Dendritic cell treated with granulocyte-macrophage colony-stimulating factor and Interleukin-4, amounts not matched to agents 40 ng/mL and 50 ng/mL, for 4 days (primary cell): ENCODE results near the gene C4orf50.
"Not testable (repeated sequence)": the region's sequence is repeated elsewhere in the genome, so short reads cannot be mapped to it uniquely, and the experiment has no call there.

Source experiments
- H3K27ac Mint-ChIP-seq: one replicate; pipeline ENCODE4 v1.8.0; 2022; ENCODE audit warnings: mild to moderate bottlenecking, mixed read lengths
- H3K27me3 Mint-ChIP-seq: one replicate; pipeline ENCODE4 v1.8.0; 2022; ENCODE audit warnings: mild to moderate bottlenecking, mixed read lengths
- H3K36me3 Mint-ChIP-seq: one replicate; pipeline ENCODE4 v1.8.0; 2022; ENCODE audit warnings: low read depth, mixed read lengths
- H3K4me1 Mint-ChIP-seq: one replicate; pipeline ENCODE4 v1.8.0; 2022; ENCODE audit warnings: low read depth, mixed read lengths
- H3K4me3 Mint-ChIP-seq: one replicate; pipeline ENCODE4 v1.8.0; 2022; ENCODE audit warnings: mild to moderate bottlenecking, moderate library complexity, mixed read lengths
- H3K9me3 Mint-ChIP-seq: one replicate; pipeline ENCODE4 v1.8.0; 2022; ENCODE audit warnings: mixed read lengths
- intact Hi-C: fragments of 100-400 bp; cut with micrococcal nuclease; formaldehyde crosslinking; loops from one replicate; pipeline ENCODE4 v1.15.0; 2022

The C4orf50 gene

DNA sequence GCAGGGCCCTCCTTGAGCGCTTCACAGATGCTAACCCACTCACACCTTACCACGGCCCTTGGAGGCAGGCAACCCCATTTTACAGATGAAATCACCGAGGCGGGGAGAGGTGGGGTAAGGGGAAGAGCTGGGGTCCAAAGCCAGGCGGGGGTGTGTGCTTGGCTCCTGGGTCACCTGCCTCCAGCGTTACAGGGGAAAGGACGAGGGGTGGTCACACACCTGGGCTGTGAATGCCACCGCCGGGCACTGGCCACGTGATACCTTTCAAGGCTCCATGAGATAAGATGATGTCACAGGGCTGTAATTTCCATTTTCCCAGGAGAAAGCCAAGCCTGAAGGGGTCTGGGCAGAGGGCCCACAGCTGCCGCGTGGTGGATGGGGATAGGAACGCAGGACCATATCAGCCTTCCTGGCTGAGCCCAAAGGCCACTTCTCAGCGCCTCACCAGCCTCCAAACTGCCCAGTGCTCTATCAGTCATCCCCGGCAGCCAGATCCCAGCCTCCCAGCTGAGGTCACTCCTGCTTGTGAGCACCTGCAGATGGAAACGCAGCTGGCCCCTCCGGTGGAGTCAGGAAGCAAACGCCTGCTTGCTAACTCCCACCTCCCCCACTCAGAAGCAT lies 62.9 kb downstream of the C4orf50 start:
- Mint-ChIP-seq H3K9me3 (no peaks in the 10 kb centered on the region), H3K4me1 (no peaks in the 10 kb centered on the region), H3K27me3 (peaks cover 3% of the 10 kb centered on the region), H3K4me3 (no peak overlapping the region), H3K36me3 (no peaks in the 10 kb centered on the region), H3K27ac (no peak overlapping the region)
- intact Hi-C loops: no loop called here

DNA sequence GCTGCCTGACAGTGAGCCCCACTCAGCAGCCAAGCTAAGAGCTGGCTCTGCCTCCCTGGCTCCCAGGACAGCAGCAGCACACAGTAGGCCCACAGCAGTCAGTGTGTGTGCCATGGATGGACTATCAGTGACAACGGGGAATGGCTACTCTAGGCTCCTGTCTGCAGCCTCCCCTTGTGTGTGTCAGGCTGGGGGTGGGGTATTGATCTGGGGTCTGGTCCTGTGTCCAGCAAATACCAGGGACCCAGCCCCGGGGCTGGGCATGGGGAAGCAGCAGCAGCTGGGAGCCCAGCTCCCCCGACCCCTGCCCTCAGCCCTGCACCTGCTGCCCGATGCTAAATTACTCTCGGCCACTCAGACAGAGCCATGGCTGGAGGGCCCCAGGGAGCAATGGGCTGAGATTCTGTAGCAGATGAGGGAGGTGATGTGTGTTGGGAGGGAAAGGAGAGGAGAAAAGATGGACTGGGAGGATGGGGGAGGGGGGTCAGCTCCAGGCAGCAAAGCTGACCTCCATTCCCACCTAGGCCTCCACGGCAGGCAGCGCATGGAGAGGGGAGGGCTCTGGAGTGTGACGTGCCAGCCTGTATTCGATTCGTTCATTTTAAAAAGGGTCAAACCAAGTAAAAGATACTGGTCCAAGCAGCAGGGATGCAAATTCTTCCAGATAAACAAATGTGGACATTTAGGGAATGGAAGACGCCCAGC lies 64.0 kb downstream of the C4orf50 start:
- H3K4me1 Mint-ChIP-seq: no peaks in the 10 kb centered on the region
- no peak overlapping the region for H3K27ac Mint-ChIP-seq
- no peaks in the 10 kb centered on the region for H3K36me3 Mint-ChIP-seq
- no peaks in the 10 kb centered on the region for H3K9me3 Mint-ChIP-seq
- peaks cover 3% of the 10 kb centered on the region for H3K27me3 Mint-ChIP-seq
- H3K4me3 Mint-ChIP-seq: no peak overlapping the region
- intact Hi-C loops: no loop called here

DNA sequence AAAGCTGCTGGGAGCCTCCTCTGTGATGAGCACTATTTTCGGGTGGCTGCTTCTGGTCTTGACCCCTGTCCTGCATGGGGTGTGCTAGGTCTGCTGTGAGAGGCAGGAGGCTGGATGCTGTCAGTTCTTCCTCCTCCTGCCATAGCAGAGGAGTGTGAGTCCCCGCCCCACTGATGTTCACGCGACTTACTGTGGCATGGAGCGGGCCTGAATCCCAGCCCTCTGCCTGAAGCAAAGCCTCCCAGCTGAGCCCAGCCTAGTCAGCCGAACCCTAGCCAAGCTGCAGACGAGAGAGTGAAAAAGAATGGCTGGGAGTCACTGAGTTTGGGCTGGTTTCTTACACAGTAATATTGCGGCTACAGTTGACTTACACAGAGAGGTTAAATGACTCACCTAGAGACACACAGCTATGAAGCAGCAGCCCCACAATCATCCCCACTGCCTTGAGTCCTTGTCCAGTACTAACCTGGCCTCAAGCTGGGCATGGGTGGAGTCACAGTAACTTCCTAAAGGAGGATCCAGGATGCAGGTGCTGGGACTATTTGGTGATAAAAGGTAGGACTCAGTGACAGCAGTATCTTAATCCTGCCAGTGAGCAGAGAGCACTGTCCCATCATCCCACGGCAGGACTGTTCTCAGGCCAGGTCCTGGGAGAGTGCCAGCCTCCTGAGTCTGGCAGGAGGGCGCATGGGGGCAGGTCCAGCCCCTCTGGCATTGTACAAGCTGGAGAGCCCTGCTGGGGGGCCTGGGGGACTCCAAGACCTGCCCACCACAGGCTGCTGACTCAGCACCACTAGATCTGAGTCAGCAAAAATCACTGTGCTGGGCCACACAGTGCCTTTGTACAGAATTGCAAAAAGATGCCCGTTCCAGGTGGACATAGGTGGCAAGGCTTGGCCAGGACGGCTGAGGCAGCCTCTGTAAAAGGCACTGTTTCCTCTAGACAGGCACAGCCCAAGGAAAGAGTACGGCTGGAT lies 65.0 kb downstream of the C4orf50 start:
- H3K9me3 Mint-ChIP-seq: no peaks in the 10 kb centered on the region
- H3K27me3 Mint-ChIP-seq: peaks cover 3% of the 10 kb centered on the region
- no peak overlapping the region for H3K4me3 Mint-ChIP-seq
- no peaks in the 10 kb centered on the region for H3K36me3 Mint-ChIP-seq
- no peaks in the 10 kb centered on the region for H3K4me1 Mint-ChIP-seq
- H3K27ac Mint-ChIP-seq: no peak overlapping the region
- intact Hi-C loops: no loop called here

DNA sequence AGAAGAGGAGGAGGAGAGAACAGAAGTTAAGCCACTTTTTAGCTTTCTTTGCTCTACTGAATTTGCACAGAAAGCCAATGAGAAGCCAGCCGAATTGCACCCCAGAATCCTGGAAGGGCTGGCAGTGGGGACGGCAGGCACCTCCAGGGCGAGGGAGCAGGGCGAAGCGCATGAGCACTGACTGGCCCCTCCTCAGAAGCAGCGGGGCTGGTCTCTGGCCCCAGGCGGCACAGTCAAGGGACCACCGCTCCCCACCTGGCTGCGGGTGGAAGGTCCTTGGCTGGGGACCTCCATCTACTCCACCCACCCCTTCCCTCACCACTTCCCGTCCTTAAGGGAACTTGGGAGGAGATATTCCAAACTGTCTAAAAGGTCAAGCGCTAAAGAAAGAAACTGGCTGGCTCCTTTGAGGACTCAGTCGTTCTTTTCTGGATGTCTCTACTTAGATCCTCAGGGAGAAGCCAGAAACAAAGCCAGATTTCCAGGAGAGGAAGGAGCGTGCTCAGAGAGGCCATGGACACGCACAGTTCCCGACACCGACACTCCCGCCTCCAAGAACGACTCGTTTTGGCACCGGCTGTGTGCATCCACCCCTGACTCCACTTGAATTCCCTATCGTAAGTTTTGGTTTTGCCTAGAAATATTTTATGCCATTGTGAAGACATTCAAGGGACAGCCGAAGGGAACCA lies 65.8 kb downstream of the C4orf50 start:
- no peaks in the 10 kb centered on the region for H3K4me1 Mint-ChIP-seq
- no peak overlapping the region for H3K27ac Mint-ChIP-seq
- intact Hi-C loops: no loop called here
- peaks cover 3% of the 10 kb centered on the region for H3K27me3 Mint-ChIP-seq
- H3K36me3 Mint-ChIP-seq: no peaks in the 10 kb centered on the region
- peaks cover 6% of the 10 kb centered on the region for H3K9me3 Mint-ChIP-seq
- no peak overlapping the region for H3K4me3 Mint-ChIP-seq

DNA sequence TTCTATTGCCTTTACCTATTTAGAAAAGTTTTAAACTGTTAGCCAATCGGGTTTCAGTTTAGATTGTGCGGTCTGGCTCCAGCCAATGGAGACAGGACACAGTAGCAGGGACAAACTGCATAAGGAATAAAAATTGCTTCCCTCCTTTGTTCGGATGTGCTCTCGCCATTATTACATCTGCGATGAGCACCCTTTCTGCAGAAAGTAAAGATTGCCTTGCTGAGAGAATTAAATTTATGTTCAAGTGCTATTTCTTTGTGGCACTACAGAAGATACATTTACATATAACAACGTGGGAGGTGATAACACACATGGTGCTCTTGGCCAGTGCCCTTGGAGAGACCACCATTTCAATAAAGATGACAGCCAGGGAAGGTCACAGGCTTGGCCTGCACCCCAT lies 71.6 kb downstream of the C4orf50 start:
- not testable (repeated sequence) for H3K27ac Mint-ChIP-seq

DNA sequence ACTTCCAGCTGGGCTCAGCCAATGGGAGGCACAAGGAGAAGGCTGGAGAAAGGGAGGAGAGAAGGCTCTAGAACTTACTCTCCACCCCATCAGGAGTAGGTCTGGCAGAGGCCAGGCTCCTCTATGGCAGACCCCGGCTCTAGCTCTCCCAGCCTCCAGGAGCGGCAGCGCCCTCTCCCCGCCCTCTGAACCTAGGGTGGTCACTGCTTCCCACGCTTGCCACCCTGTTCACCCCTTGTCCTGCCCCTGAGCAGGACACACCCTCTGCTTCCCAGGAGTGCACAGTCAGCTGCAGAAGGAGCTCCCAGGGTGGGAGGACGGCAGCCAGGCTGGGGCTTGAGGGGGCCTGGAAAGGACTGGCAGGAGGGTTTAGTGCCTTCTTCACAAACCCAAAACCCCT lies 72.3 kb downstream of the C4orf50 start:
- intact Hi-C loops: no loop called here
- H3K27ac Mint-ChIP-seq: no peak overlapping the region
- no peaks in the 10 kb centered on the region for H3K4me1 Mint-ChIP-seq
- H3K27me3 Mint-ChIP-seq: peaks cover 4% of the 10 kb centered on the region
- no peak overlapping the region for H3K4me3 Mint-ChIP-seq
- no peaks in the 10 kb centered on the region for H3K36me3 Mint-ChIP-seq
- peaks cover 19% of the 10 kb centered on the region for H3K9me3 Mint-ChIP-seq

More for the DNA sequence above, 71.6 kb downstream of the C4orf50 start:
- H3K36me3 Mint-ChIP-seq, H3K27me3 Mint-ChIP-seq, intact Hi-C loops, H3K4me1 Mint-ChIP-seq, H3K4me3 Mint-ChIP-seq: not testable (repeated sequence)
- H3K9me3 Mint-ChIP-seq: peaks cover 19% of the 10 kb centered on the region

DNA sequence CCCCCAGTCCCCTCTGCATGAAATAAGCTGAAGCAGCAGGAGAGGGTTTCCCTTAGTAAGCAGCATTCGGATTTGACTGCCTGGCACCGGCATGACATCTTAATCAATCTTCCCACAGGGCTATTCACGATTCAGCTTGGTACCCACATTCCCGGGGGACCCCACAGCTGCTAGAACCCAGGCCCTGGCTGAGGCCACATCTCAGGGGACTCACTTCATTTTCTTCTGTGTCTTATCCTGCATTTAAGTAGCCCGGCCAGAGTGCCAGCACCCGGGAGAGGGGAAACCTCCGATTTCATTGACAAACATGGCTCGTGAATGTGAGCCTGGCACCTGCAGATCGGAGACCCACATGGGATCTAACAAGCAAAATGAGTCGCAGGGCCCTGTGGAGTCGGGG lies 73.1 kb downstream of the C4orf50 start:
- H3K36me3 Mint-ChIP-seq: no peaks in the 10 kb centered on the region
- H3K27me3 Mint-ChIP-seq: peaks cover 4% of the 10 kb centered on the region
- no peaks in the 10 kb centered on the region for H3K4me1 Mint-ChIP-seq
- intact Hi-C loops: no loop called here
- H3K27ac Mint-ChIP-seq: no peak overlapping the region
- peaks cover 19% of the 10 kb centered on the region for H3K9me3 Mint-ChIP-seq
- H3K4me3 Mint-ChIP-seq: no peak overlapping the region

DNA sequence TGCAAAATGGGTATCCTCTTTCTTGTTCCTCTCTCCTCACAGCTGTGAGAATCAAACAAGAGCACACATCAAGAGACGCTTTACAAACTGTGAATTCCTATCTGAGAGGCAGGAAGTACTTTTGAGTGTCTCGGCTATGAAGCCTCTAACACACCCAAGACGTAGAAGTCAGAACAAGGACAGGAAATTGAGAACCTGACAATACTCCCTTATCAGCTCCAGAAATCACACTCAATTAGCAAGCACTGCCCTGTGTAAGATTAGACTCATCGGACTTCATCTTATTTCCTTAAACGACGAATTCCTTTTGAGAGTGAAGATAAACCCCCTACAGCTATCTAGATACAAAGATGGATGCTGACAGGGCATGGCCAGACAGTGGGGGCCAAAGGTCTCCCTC lies 74.7 kb downstream of the C4orf50 start:
- H3K27ac Mint-ChIP-seq: no peak overlapping the region
- no peak overlapping the region for H3K4me3 Mint-ChIP-seq
- H3K4me1 Mint-ChIP-seq: no peaks in the 10 kb centered on the region
- H3K9me3 Mint-ChIP-seq: peaks cover 19% of the 10 kb centered on the region
- intact Hi-C loops: no loop called here
- peaks cover 6% of the 10 kb centered on the region for H3K27me3 Mint-ChIP-seq
- no peaks in the 10 kb centered on the region for H3K36me3 Mint-ChIP-seq

DNA sequence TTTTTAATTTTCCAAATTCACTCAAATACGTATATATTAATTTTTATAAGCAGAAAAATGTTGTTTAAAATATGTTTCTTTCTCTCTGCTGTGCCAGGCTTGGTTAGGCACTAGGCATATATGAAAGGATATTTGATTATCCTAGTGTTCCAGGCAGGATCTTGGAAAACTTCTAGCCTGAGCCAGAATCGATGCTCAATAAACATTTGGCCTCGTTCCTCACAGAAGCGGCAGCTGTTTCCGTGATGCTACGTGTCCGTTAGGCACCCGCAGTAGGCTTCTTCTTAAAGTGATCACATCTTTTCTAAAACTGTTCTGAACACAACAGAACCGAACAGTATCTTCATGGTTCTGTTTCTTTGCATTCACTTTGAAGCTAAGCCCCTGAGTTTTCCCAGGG lies 75.3 kb downstream of the C4orf50 start:
- Mint-ChIP-seq H3K36me3 (no peaks in the 10 kb centered on the region), H3K27me3 (peaks cover 6% of the 10 kb centered on the region), H3K9me3 (peaks cover 18% of the 10 kb centered on the region), H3K27ac (no peak overlapping the region), H3K4me1 (no peaks in the 10 kb centered on the region), H3K4me3 (no peak overlapping the region)
- intact Hi-C loops: no loop called here

DNA sequence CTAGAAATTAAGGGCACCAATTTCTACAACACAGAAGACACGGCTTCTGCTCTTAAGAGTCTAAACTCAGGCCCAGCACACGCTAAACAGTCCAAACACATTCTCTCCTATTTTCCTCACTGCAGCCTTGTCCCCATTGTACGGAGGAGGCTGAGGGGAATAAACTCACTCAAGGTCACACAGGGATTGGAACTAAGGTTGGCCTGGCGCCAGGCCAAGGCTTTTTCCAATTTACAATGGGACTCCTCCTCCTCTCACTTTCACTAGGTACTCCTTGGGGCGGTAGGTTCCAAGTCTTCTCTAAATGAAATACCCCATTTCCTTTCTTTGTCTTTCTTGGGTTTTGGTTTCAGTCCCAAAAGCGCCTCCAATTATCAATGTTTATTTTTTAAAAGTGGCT lies 76.6 kb downstream of the C4orf50 start:
- Mint-ChIP-seq H3K36me3 (no peaks in the 10 kb centered on the region), H3K4me3 (no peak overlapping the region), H3K4me1 (no peaks in the 10 kb centered on the region), H3K27me3 (peaks cover 6% of the 10 kb centered on the region), H3K27ac (no peak overlapping the region), H3K9me3 (peaks cover 6% of the 10 kb centered on the region)
- intact Hi-C loops: no loop called here

DNA sequence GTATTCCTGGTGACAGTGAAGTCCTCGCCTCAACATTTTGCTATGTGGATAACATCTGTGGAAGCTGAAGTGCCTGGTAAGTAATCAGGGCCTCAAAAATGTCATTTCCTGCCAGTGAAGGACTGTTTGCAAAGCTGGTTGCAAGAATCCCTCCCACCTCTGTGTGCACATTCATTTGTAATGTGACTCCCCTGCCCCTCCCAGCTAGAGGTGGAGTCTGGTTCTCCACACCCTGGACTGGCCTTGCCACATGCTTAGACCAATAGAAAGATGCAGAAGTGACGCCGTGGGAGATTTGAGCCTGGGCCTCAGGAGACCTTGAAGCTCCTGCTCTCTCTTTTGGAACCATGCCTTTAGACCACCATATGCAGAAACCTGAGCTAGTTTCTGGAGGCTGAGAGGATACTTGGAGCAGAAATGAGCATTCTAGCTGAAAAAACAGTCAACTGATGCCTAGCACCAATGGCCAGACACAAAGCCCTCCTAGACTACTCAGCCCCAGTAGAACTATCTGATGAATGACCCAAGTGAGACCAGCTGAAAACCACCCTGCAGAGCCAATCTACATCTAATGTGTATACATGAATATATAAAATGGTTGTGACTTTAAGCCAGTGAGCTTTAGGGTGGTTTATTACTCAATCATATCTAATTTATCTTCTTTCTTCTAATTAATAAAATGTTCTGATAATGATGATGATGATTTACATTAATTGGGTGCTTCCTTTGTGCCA lies 77.6 kb downstream of the C4orf50 start:
- intact Hi-C loops: no loop called here
- Mint-ChIP-seq H3K27me3 (peaks cover 6% of the 10 kb centered on the region), H3K4me3 (no peak overlapping the region), H3K36me3 (no peaks in the 10 kb centered on the region), H3K9me3 (no peaks in the 10 kb centered on the region), H3K4me1 (no peaks in the 10 kb centered on the region), H3K27ac (no peak overlapping the region)

DNA sequence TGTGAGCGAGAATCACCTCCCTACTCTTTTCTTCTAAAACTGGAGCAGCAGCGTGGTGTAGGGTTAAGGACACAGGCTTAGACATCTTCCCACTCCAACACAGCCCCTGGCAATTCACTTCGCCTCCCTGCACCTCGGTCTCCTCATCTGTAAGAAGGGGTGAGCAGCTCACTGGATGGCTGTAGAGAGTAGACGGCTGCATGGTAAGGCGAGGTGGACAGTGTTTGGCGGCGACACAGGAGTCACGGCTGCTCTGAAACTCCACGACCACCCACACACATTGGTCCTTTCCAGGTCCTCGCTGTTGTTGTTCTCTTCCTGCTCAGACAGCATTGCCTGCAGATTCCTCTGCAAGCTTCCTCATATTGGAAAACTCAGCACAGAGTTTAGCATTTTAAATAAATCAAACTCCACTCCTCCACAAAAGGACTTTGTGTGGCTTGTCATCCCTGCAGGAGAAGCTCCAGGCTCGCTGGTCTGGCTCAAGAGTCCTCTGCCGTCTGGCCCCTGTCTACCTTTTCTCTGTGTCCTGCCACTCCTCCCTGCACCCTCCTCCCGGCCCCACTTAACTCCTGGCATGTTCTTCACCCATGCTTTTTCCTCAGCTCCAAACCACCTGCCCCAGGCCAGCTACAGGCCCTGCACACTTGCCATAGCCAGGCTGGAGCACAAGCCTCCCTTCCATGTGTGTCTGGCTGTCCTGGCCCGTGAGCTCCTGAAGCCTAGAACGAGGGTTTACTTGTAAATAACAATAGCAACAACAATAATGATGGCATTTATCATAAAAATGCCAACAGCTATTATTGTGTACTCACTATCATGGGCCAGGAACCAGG lies 84.0 kb downstream of the C4orf50 start:
- Mint-ChIP-seq H3K4me3 (no peak overlapping the region), H3K36me3 (no peaks in the 10 kb centered on the region), H3K27ac (no peak overlapping the region), H3K4me1 (no peaks in the 10 kb centered on the region), H3K27me3 (peaks cover 7% of the 10 kb centered on the region), H3K9me3 (no peaks in the 10 kb centered on the region)
- intact Hi-C loops: no loop called here

DNA sequence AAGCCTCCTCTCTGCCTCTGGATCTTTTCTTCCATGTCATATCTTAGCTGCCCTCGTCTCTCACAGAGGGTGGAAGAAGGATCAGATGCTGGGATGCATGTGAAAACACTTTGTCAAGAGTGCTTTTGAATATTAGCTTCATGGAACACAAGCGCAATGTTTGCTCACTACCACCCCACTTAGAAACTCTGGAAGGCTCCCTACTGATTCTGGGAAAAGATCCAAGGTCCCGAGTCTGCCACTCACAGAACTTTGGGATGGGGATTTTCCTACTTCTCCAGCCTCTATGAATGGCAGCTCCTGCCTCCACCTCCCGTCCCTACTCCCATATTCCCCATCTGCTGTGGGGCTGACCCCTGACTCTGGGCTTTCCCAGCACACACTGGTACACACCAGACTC lies 85.1 kb downstream of the C4orf50 start:
- no peaks in the 10 kb centered on the region for H3K9me3 Mint-ChIP-seq
- H3K27me3 Mint-ChIP-seq: peaks cover 7% of the 10 kb centered on the region
- H3K4me1 Mint-ChIP-seq: no peaks in the 10 kb centered on the region
- H3K4me3 Mint-ChIP-seq: no peak overlapping the region
- no peak overlapping the region for H3K27ac Mint-ChIP-seq
- no peaks in the 10 kb centered on the region for H3K36me3 Mint-ChIP-seq
- intact Hi-C loops: no loop called here
